Measurements from ENCODE around the gene DDX41.
A peak's percentile ranks its signal among the peaks of the same experiment; 100 is the strongest.

The DDX41 gene

GRCh38 chr5:177512736-177513380 lies 3.9 kb downstream of the DDX41 start:
- DNase-seq: no peak

GRCh38 chr5:177511796-177512675 lies 4.7 kb downstream of the DDX41 start:
- DNase-seq: no peak

- DNase-seq: no peak
Observed at GRCh38 chr5:177511181-177511580, 5.6 kb downstream of the DDX41 start.

- DNase-seq: no peak
Observed at GRCh38 chr5:177510567-177511053, 6.2 kb downstream of the DDX41 start.

GRCh38 chr5:177509991-177510566 lies 6.7 kb downstream of the DDX41 start:
- DNase-seq: no peak

- DNase-seq: no peak
Observed at GRCh38 chr5:177509381-177509951, 7.3 kb downstream of the DDX41 start, which contains the start of gene DOK3. TSS of gene DOK3 (minus strand) at chr5:177509826. CDS start at chr5:177509540, 286 bp downstream.

GRCh38 chr5:177508837-177509236 lies 7.9 kb downstream of the DDX41 start:
- no peak for DNase-seq

- no peak for DNase-seq
Observed at GRCh38 chr5:177508221-177508611, 8.5 kb downstream of the DDX41 start.

GRCh38 chr5:177507596-177508220 lies 9.1 kb downstream of the DDX41 start:
- no peak for DNase-seq

- DNase-seq: no peak
Observed at GRCh38 chr5:177507165-177507564, 9.6 kb downstream of the DDX41 start.

GRCh38 chr5:177505075-177505474 lies 11.7 kb downstream of the DDX41 start:
- DNase-seq: no peak

- DNase-seq: no peak
Observed at GRCh38 chr5:177504086-177505056, 12.4 kb downstream of the DDX41 start.

- no peak for DNase-seq
Observed at GRCh38 chr5:177503351-177504085, 13.2 kb downstream of the DDX41 start.

GRCh38 chr5:177502886-177503285 lies 13.9 kb downstream of the DDX41 start:
- DNase-seq: no peak

GRCh38 chr5:177501874-177502678 lies 14.7 kb downstream of the DDX41 start:
- no peak for DNase-seq

GRCh38 chr5:177500685-177501522 lies 15.9 kb downstream of the DDX41 start:
- DNase-seq: peak; percentile 40 to 83 (median 76)

- no peak for DNase-seq
Observed at GRCh38 chr5:177499842-177500241, 16.9 kb downstream of the DDX41 start.

- no peak for DNase-seq
Observed at GRCh38 chr5:177498013-177498787, 18.6 kb downstream of the DDX41 start.

Data from stimulated activated naive CD4-positive, alpha-beta T cell (primary cell).